Measurements from ENCODE around the gene KCNAB1. TPM values are rescaled to one million over a fixed set of nuclear protein-coding genes. Genes with fewer than 3 reads are reported as not detected.

Gene KCNAB1
- total and polyA plus RNA-seq, 2 donors (not counting 3 experiments of a cell fraction or from before 2014, with no cell fraction given) = 0.21 TPM; not detected in 1

DNA sequence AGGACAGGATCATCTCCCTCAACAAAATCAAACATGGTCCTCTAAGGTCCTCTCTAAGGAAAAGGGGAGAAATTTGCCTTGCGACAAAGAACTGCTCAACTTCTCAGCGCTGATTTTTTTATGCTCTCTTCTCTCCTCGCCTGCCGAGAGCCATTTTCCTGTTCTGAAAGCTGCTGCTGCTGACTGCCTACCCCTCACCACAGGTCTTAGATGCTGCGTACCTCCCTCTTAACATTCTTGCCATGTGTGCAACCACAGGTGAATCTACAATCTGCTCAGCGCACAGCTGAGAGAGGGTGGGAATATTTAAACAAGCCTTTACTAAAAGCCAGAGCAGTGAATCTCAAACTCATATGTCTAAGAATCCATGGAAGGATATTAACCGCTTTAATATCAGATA is 223.8 kb downstream of the KCNAB1 start:
- no peaks in the 10 kb centered on the region for H3K36me3 ChIP-seq (ENCODE audit: control insufficient read depth in 2 of 2, extremely low read depth in 1 of 2, insufficient read depth in 2 of 2, low read length in 2 of 2)
- no TSS peak for BruUV-seq (replicated peaks)
- H3K9ac ChIP-seq (replicated peaks; ENCODE audit: extremely low read depth, insufficient read depth, low read length) = no peak overlapping the region
- no peak overlapping the region for H3K4me3 ChIP-seq (replicated peaks in 1 of 3; ENCODE audit: insufficient read depth in 1 of 3, low read depth in 1 of 3, low read length in 3 of 3)
- H3K9me1 ChIP-seq (replicated peaks; ENCODE audit: control insufficient read depth, extremely low read depth, insufficient read depth, low read length) = no peaks in the 10 kb centered on the region
- H3K27ac ChIP-seq (ENCODE audit: insufficient read depth, low read depth, low read length) = no peak overlapping the region
- no peak for TF ChIP-seq POLR2A (IDR thresholded peaks at IDR 0.05; ENCODE audit: low read depth, low read length)
- TF ChIP-seq EZH2 (IDR thresholded peaks at IDR 0.05; ENCODE audit: borderline replicate concordance, low read depth, low read length, severe bottlenecking) = no peak
- TF ChIP-seq JUN (IDR thresholded peaks at IDR 0.05; ENCODE audit: borderline replicate concordance, insufficient read depth, insufficient read length, low read depth) = no peak
- TF ChIP-seq, protein P1, sequence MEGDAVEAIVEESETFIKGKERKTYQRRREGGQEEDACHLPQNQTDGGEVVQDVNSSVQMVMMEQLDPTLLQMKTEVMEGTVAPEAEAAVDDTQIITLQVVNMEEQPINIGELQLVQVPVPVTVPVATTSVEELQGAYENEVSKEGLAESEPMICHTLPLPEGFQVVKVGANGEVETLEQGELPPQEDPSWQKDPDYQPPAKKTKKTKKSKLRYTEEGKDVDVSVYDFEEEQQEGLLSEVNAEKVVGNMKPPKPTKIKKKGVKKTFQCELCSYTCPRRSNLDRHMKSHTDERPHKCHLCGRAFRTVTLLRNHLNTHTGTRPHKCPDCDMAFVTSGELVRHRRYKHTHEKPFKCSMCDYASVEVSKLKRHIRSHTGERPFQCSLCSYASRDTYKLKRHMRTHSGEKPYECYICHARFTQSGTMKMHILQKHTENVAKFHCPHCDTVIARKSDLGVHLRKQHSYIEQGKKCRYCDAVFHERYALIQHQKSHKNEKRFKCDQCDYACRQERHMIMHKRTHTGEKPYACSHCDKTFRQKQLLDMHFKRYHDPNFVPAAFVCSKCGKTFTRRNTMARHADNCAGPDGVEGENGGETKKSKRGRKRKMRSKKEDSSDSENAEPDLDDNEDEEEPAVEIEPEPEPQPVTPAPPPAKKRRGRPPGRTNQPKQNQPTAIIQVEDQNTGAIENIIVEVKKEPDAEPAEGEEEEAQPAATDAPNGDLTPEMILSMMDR (IDR thresholded peaks at IDR 0.05; ENCODE audit: extremely low read depth in 1 of 2, insufficient read depth in 1 of 2, low read depth in 1 of 2, low read length in 2 of 2) = no peak
- no peak for TF ChIP-seq MYC (IDR thresholded peaks at IDR 0.05; ENCODE audit: low read depth, low read length)
- TF ChIP-seq FOS (IDR thresholded peaks at IDR 0.05; ENCODE audit: borderline replicate concordance, insufficient read depth, low read length) = no peak
- TF ChIP-seq, protein P2, sequence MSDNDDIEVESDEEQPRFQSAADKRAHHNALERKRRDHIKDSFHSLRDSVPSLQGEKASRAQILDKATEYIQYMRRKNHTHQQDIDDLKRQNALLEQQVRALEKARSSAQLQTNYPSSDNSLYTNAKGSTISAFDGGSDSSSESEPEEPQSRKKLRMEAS (IDR thresholded peaks at IDR 0.05; ENCODE audit: insufficient read depth, insufficient read length) = no peak
- no peak for TF ChIP-seq POLR2AphosphoS5 (IDR thresholded peaks at IDR 0.05; ENCODE audit: insufficient read depth, low read depth, low read length)
- no peak for TF ChIP-seq GATA2 (IDR thresholded peaks at IDR 0.05; ENCODE audit: insufficient read depth, insufficient read length, low read depth, low read length)
- H3K9me3 ChIP-seq (replicated peaks; ENCODE audit: control insufficient read depth, insufficient read depth, low read length) = no peaks in the 10 kb centered on the region
- no peaks in the 10 kb centered on the region for H4K20me1 ChIP-seq (replicated peaks; ENCODE audit: control insufficient read depth, extremely low read depth, insufficient read depth, low read length)
- H3K27me3 ChIP-seq (ENCODE audit: control insufficient read depth in 2 of 2, insufficient read depth in 2 of 2, low read length in 2 of 2) = no peaks in the 10 kb centered on the region
- DNase-seq (ENCODE audit: low read depth, low spot score) (no peak), FAIRE-seq (no peak)
- no peaks in the 10 kb centered on the region for H3K4me1 ChIP-seq (ENCODE audit: control insufficient read depth, extremely low read depth, insufficient read depth, low read length)
- dilution Hi-C loops (cut with MboI; ENCODE audit: extremely low pct_ligation_motif_present, low sequenced_read_pairs) (no loop called here), intact Hi-C loops (cut with micrococcal nuclease) (no loop called here)
- H2AFZ ChIP-seq (ENCODE audit: low read depth, low read length) = no peak overlapping the region
- POLR2A ChIA-PET = no interaction called here
- H3K4me2 ChIP-seq (ENCODE audit: insufficient read depth, low read length) = no peak overlapping the region
- CTCF ChIA-PET = interaction anchor here (1.4 kb wide), 1 partner anchor 194 kb away, joined by 3 read pairs; no protein-coding TSS in a partner anchor
- no peaks in the 10 kb centered on the region for H3K79me2 ChIP-seq (ENCODE audit: control insufficient read depth, insufficient read depth, low read length)

Data from endothelial cell of umbilical vein (primary cell).